ENCODE results near the gene SUCLG1.

DNA sequence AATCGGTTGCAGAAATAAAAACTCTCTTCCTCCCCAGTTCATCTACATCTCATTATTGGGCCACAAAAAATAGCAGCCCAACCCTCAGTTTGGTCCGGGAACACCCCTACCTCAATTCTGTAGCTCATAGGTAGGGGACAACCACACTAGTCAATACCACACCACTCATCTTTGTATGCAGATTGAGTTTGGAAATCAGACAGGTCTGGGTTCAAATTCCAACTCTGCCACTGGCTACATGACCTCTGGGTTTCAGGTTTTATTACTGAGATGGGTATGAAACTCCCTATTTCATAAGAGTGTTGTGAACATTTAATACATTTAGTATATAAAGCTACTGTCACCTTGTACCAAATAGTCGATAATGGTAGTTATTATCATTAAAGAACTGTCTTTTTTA lies 2.2 kb upstream of the SUCLG1 start:
- TF ChIP-seq CTCF (IDR thresholded peaks at IDR 0.05) (no peak), POLR2A (IDR thresholded peaks at IDR 0.05) (no peak)

All from gastroesophageal sphincter (tissue), 3 donors.